ENCODE results near the gene MAP2K1.
"Not testable (repeated sequence)": the region's sequence is repeated elsewhere in the genome, so short reads cannot be mapped to it uniquely, and the experiment has no call there.

Gene MAP2K1

DNA sequence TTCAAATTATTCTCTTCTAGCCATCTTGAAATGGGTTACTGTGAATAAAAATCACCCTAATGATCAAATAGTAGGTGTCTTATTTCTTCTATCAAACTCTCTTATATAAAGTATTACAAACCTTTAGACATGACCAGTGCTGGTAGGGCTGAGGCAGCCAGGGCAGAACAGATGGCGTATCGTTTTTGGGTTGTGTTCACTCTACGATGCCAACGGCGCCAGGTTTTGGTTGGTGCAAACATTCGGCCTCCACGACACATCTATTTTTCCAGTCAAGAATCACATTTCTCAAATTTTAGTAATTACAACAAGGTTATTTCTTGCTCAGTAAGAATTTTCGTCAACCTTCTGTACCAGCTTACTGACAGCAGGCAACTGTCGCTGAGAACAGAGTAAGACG lies 115.8 kb downstream of the MAP2K1 start:
- Histone ChIP-seq H3K4me1 (ENCODE audit: control insufficient read depth, insufficient read depth, low read depth, low read length) (peaks cover 1% of the 10 kb centered on the region), H2AFZ (ENCODE audit: low read depth, low read length) (no peak overlapping the region), H3K18ac (ENCODE audit: low read depth in 1 of 2, low read length in 2 of 2) (no peak overlapping the region), H4K91ac (ENCODE audit: low read length) (no peak overlapping the region), H2BK15ac (ENCODE audit: low read depth, poor library complexity, severe bottlenecking) (no peak overlapping the region), H4K8ac (ENCODE audit: low read length) (no peak overlapping the region), H3K79me1 (replicated peaks; ENCODE audit: low read length, poor library complexity, severe bottlenecking) (no peaks in the 10 kb centered on the region), H3K23ac (ENCODE audit: low read length in 2 of 2) (no peak overlapping the region), H3K4me3 (ENCODE audit: insufficient read depth in 1 of 2, low read depth in 1 of 2, low read length in 2 of 2) (peak overlapping the region in 1 of 2 experiments; percentile 93), H3K27ac (ENCODE audit: low read length, poor library complexity, severe bottlenecking) (no peak overlapping the region), H3K9ac (ENCODE audit: low read length) (peak overlapping the region; percentile 97), H2BK5ac (ENCODE audit: low read depth, low read length, poor library complexity, severe bottlenecking) (no peak overlapping the region), H3K14ac (ENCODE audit: low read length in 2 of 2) (no peak overlapping the region), H3K27me3 (ENCODE audit: control insufficient read depth in 1 of 2, insufficient read depth in 1 of 2, low read length in 2 of 2) (no peaks in the 10 kb centered on the region), H3K4me2 (ENCODE audit: low read length, poor library complexity, severe bottlenecking) (peak overlapping the region; percentile 89), H3K9me3 (ENCODE audit: control insufficient read depth, low read length) (no peaks in the 10 kb centered on the region), H2BK12ac (ENCODE audit: low read length in 2 of 2) (no peak overlapping the region), H2AK5ac (ENCODE audit: low read length, severe bottlenecking) (no peak overlapping the region), H3K4ac (ENCODE audit: low read depth in 1 of 2, low read length in 2 of 2) (no peak overlapping the region), H2BK120ac (ENCODE audit: low read depth, low read length) (no peak overlapping the region), H3K36me3 (ENCODE audit: control insufficient read depth in 1 of 2, insufficient read depth in 2 of 2, low read depth in 1 of 2, low read length in 2 of 2) (peaks cover 23 to 57% of the 10 kb centered on the region in 2 experiments)
- DNase-seq, result no peak
- WGBS, result 92% methylated on average over 10 of the region's 10 CpGs

DNA sequence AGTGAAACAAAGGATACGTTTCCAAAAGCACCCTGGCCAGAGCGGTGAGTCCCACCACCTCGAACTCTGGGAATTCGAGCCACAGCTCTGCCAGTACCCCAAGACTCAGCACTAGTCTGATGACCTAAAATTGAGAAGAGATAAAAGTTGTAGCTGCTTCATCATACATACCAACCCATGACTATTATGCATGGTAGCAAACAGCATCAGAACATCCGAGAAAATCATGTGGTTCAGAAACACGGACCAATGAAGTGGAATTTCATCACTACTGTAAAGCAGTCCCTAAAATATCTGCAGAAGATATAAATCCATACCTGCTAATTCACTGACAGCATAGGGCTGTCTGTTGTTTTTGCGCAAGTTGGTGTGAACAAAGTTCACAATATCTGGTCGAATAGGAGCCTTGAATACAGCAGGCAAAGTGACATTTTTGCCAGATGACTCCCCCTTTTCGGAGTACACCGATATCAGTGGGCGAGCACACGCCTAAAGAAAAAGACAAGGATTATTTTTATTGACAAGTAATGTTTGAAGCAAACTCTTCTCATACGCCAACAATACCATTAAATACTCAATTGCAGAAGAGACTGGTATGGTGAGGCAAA lies 116.4 kb downstream of the MAP2K1 start:
- H3K9me3 ChIP-seq (ENCODE audit: control insufficient read depth, low read length); H2BK15ac ChIP-seq (ENCODE audit: low read depth, poor library complexity, severe bottlenecking); H2BK12ac ChIP-seq (ENCODE audit: low read length in 2 of 2); H4K91ac ChIP-seq (ENCODE audit: low read length); H3K14ac ChIP-seq (ENCODE audit: low read length in 2 of 2); H2BK5ac ChIP-seq (ENCODE audit: low read depth, low read length, poor library complexity, severe bottlenecking); H3K23ac ChIP-seq (ENCODE audit: low read length in 2 of 2); H2AK5ac ChIP-seq (ENCODE audit: low read length, severe bottlenecking); H3K18ac ChIP-seq (ENCODE audit: low read depth in 1 of 2, low read length in 2 of 2); H3K79me1 ChIP-seq (replicated peaks; ENCODE audit: low read length, poor library complexity, severe bottlenecking); H2BK120ac ChIP-seq (ENCODE audit: low read depth, low read length); H3K27me3 ChIP-seq (ENCODE audit: control insufficient read depth in 1 of 2, insufficient read depth in 1 of 2, low read length in 2 of 2); H3K4me1 ChIP-seq (ENCODE audit: control insufficient read depth, insufficient read depth, low read depth, low read length); H4K8ac ChIP-seq (ENCODE audit: low read length); H3K4ac ChIP-seq (ENCODE audit: low read depth in 1 of 2, low read length in 2 of 2); H3K27ac ChIP-seq (ENCODE audit: low read length, poor library complexity, severe bottlenecking); H2AFZ ChIP-seq (ENCODE audit: low read depth, low read length): not testable (repeated sequence)
- H3K4me2 ChIP-seq (ENCODE audit: low read length, poor library complexity, severe bottlenecking), result peak overlapping the region; percentile 89
- peak; percentile 25 for DNase-seq
- 67% methylated on average over 9 of the region's 13 CpGs for WGBS
- H3K36me3 ChIP-seq (ENCODE audit: control insufficient read depth in 1 of 2, insufficient read depth in 2 of 2, low read depth in 1 of 2, low read length in 2 of 2), result peaks cover 20 to 52% of the 10 kb centered on the region in 2 experiments
- H3K9ac ChIP-seq (ENCODE audit: low read length), result peak overlapping the region; percentile 97
- H3K4me3 ChIP-seq (ENCODE audit: insufficient read depth in 1 of 2, low read depth in 1 of 2, low read length in 2 of 2), result peak overlapping the region in 1 of 2 experiments; percentile 93

DNA sequence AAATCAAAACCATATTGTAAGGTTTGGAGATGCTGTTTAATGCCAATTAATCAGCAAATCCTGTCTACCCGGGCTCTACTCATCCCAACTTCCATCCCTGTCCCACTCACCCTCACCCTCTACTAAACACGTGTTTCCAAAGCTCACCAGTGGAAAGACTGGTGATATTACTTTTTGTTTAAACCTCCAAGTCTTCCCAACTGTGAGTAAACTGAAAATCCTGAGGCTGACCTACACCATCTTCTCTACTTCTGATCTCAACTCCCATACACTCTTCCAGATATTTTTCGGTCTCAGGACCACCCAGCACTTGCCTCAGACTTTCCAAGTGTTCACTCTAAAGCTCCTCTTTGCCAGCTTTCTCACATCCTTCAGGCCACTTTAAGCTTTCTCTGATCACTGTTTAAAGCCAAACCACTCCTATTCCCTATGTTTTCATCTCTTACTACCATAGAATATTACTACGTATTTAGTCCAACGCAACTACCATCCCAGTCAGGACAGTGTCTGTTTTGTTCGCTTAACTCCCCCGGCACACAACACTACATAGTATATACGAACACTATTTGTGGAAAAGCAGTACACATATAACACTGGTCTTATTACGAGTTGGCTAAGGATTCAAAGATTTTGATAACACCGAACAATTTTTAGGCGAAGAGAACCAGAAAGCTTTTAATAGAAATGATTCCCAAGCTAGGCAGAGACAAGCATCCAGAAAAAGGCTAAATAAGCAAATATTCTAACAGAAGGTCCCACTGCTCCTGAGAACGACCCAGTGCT lies 117.3 kb downstream of the MAP2K1 start:
- no peak overlapping the region for H2BK5ac ChIP-seq (ENCODE audit: low read depth, low read length, poor library complexity, severe bottlenecking)
- no peak overlapping the region for H2BK12ac ChIP-seq (ENCODE audit: low read length in 2 of 2)
- peak overlapping the region; percentile 23 to 86 for H3K14ac ChIP-seq (ENCODE audit: low read length in 2 of 2)
- no peaks in the 10 kb centered on the region for H3K79me1 ChIP-seq (replicated peaks; ENCODE audit: low read length, poor library complexity, severe bottlenecking)
- no peaks in the 10 kb centered on the region for H3K27me3 ChIP-seq (ENCODE audit: control insufficient read depth in 1 of 2, insufficient read depth in 1 of 2, low read length in 2 of 2)
- peak overlapping the region; percentile 85 for H3K27ac ChIP-seq (ENCODE audit: low read length, poor library complexity, severe bottlenecking)
- H3K4me3 ChIP-seq (ENCODE audit: insufficient read depth in 1 of 2, low read depth in 1 of 2, low read length in 2 of 2), result peak overlapping the region; percentile 75 to 93
- peak overlapping the region in 1 of 2 experiments; percentile 86 for H3K4ac ChIP-seq (ENCODE audit: low read depth in 1 of 2, low read length in 2 of 2)
- peak overlapping the region; percentile 69 for H2AK5ac ChIP-seq (ENCODE audit: low read length, severe bottlenecking)
- H2BK120ac ChIP-seq (ENCODE audit: low read depth, low read length), result no peak overlapping the region
- H3K36me3 ChIP-seq (ENCODE audit: control insufficient read depth in 1 of 2, insufficient read depth in 2 of 2, low read depth in 1 of 2, low read length in 2 of 2), result peaks cover 15 to 44% of the 10 kb centered on the region in 2 experiments
- peaks cover 3% of the 10 kb centered on the region for H3K4me1 ChIP-seq (ENCODE audit: control insufficient read depth, insufficient read depth, low read depth, low read length)
- peak overlapping the region; percentile 89 for H3K4me2 ChIP-seq (ENCODE audit: low read length, poor library complexity, severe bottlenecking)
- H3K23ac ChIP-seq (ENCODE audit: low read length in 2 of 2), result no peak overlapping the region
- no peak overlapping the region for H2BK15ac ChIP-seq (ENCODE audit: low read depth, poor library complexity, severe bottlenecking)
- H3K18ac ChIP-seq (ENCODE audit: low read depth in 1 of 2, low read length in 2 of 2), result peak overlapping the region; percentile 81 to 92
- H4K91ac ChIP-seq (ENCODE audit: low read length), result no peak overlapping the region
- DNase-seq, result peak; percentile 6
- H3K9ac ChIP-seq (ENCODE audit: low read length), result peak overlapping the region; percentile 97
- no peaks in the 10 kb centered on the region for H3K9me3 ChIP-seq (ENCODE audit: control insufficient read depth, low read length)
- H4K8ac ChIP-seq (ENCODE audit: low read length), result no peak overlapping the region
- 1% methylated on average over 11 of the region's 12 CpGs for WGBS
- H2AFZ ChIP-seq (ENCODE audit: low read depth, low read length), result no peak overlapping the region

All from mesenchymal stem cell (in vitro differentiated cells and primary cell).